Panc1 (cell line): ENCODE results near the gene RBFOX1.

Experiments used
- POLR2AphosphoS5 ChIP-seq: IDR thresholded peaks from 2 replicates; pipeline ENCODE4 v1.6.1; 2012; ENCODE audit warnings: mild to moderate bottlenecking, low read depth, low read length, moderate library complexity
- SIN3A ChIP-seq: IDR thresholded peaks from 2 replicates; pipeline ENCODE4 v1.6.1; 2012; ENCODE audit warnings: low read depth, mild to moderate bottlenecking, low read length, moderate library complexity, borderline replicate concordance; ENCODE audit not compliant: insufficient read depth
- TCF7L2 ChIP-seq: IDR thresholded peaks from 2 replicates; pipeline ENCODE4 v1.6.1; 2011; ENCODE audit warnings: mild to moderate bottlenecking, low read depth, low read length, inconsistent platforms
- TF ChIP-seq, protein P1 (sequence below): fragments of 450-650 bp; IDR thresholded peaks from 2 replicates; pipeline ENCODE4 v1.5.1; 2017; ENCODE audit warnings: mild to moderate bottlenecking
- TF ChIP-seq, protein P2 (sequence below), 2 experiments: IDR thresholded peaks; 2 replicates each; pipeline ENCODE4 v1.6.1; 2011 to 2012; ENCODE audit warnings: low read depth in 2 of 2, control low read depth in 1 of 2, low read length in 1 of 2, mild to moderate bottlenecking in 1 of 2, moderate library complexity in 1 of 2; ENCODE audit not compliant: insufficient read depth in 1 of 2

- TF ChIP-seq, protein P1, sequence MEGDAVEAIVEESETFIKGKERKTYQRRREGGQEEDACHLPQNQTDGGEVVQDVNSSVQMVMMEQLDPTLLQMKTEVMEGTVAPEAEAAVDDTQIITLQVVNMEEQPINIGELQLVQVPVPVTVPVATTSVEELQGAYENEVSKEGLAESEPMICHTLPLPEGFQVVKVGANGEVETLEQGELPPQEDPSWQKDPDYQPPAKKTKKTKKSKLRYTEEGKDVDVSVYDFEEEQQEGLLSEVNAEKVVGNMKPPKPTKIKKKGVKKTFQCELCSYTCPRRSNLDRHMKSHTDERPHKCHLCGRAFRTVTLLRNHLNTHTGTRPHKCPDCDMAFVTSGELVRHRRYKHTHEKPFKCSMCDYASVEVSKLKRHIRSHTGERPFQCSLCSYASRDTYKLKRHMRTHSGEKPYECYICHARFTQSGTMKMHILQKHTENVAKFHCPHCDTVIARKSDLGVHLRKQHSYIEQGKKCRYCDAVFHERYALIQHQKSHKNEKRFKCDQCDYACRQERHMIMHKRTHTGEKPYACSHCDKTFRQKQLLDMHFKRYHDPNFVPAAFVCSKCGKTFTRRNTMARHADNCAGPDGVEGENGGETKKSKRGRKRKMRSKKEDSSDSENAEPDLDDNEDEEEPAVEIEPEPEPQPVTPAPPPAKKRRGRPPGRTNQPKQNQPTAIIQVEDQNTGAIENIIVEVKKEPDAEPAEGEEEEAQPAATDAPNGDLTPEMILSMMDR, result no peak
- TF ChIP-seq TCF7L2 (no peak), POLR2AphosphoS5 (no peak), SIN3A (no peak)
- TF ChIP-seq, protein P2, sequence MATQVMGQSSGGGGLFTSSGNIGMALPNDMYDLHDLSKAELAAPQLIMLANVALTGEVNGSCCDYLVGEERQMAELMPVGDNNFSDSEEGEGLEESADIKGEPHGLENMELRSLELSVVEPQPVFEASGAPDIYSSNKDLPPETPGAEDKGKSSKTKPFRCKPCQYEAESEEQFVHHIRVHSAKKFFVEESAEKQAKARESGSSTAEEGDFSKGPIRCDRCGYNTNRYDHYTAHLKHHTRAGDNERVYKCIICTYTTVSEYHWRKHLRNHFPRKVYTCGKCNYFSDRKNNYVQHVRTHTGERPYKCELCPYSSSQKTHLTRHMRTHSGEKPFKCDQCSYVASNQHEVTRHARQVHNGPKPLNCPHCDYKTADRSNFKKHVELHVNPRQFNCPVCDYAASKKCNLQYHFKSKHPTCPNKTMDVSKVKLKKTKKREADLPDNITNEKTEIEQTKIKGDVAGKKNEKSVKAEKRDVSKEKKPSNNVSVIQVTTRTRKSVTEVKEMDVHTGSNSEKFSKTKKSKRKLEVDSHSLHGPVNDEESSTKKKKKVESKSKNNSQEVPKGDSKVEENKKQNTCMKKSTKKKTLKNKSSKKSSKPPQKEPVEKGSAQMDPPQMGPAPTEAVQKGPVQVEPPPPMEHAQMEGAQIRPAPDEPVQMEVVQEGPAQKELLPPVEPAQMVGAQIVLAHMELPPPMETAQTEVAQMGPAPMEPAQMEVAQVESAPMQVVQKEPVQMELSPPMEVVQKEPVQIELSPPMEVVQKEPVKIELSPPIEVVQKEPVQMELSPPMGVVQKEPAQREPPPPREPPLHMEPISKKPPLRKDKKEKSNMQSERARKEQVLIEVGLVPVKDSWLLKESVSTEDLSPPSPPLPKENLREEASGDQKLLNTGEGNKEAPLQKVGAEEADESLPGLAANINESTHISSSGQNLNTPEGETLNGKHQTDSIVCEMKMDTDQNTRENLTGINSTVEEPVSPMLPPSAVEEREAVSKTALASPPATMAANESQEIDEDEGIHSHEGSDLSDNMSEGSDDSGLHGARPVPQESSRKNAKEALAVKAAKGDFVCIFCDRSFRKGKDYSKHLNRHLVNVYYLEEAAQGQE (IDR thresholded peaks at IDR 0.05; ENCODE audit: insufficient read depth in 1 of 2, low read depth in 2 of 2, low read length in 1 of 2), result no peak
Observed at GRCh38 chr16:7555459-7555858, 222.8 kb downstream of the RBFOX1 start.
